Measurements from ENCODE around the gene HNRNPH1. TPM values are rescaled to one million over a fixed set of nuclear protein-coding genes. Genes with fewer than 3 reads are reported as not detected.

HNRNPH1 gene
- total RNA-seq, 1 donor from 2014 or later = 509 TPM

DNA sequence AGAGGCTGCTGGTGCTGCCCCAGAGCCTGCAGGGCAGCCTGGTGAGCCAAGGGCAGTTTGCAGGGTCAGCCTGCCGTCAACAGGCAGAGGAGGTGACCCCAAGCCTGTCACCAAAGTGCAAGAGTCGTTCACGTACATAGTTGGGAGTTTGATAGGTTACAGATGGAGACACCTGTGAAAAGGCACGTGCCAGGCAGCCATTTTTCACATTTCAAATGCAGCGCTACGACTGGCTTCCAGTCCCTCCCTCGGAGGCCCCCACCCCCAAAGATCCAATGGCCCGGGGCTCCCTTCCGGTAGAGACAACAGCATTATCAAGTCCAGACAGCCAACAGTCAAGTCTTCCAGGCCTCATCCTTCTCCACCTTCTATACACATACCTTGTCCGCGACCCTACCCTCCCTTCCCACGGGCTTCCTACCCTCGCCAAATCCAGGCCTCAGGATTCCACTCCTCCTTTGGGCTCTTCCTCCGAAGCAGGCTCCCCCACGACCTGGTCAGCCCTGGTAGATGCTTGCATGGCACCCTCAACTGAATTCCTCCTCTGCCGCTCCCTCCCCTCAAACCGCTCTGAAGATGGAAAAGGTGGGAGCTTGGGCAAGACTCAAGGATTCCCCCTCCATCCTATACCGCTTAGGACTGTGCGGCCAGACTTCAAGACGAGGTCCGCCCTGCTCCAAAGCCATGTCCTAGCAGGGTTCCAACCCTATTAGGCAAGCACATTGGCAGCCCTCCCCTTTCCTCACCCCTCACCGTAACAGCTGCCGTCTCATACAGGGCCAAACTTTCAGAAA, 13.2 kb downstream of the HNRNPH1 start:
- Mint-ChIP-seq H3K4me1 (ENCODE audit: unreplicated experiment) (peaks cover 33% of the 10 kb centered on the region), H3K9me3 (ENCODE audit: unreplicated experiment) (no peaks in the 10 kb centered on the region), H3K27me3 (ENCODE audit: unreplicated experiment) (no peaks in the 10 kb centered on the region), H3K27ac (ENCODE audit: unreplicated experiment) (peak overlapping the region; percentile 31), H3K4me3 (ENCODE audit: unreplicated experiment) (no peak overlapping the region), H3K36me3 (ENCODE audit: unreplicated experiment) (peaks cover 56% of the 10 kb centered on the region)
- no peak for DNase-seq (ENCODE audit: extremely low spot score, unreplicated experiment)
- TF ChIP-seq, protein P1, sequence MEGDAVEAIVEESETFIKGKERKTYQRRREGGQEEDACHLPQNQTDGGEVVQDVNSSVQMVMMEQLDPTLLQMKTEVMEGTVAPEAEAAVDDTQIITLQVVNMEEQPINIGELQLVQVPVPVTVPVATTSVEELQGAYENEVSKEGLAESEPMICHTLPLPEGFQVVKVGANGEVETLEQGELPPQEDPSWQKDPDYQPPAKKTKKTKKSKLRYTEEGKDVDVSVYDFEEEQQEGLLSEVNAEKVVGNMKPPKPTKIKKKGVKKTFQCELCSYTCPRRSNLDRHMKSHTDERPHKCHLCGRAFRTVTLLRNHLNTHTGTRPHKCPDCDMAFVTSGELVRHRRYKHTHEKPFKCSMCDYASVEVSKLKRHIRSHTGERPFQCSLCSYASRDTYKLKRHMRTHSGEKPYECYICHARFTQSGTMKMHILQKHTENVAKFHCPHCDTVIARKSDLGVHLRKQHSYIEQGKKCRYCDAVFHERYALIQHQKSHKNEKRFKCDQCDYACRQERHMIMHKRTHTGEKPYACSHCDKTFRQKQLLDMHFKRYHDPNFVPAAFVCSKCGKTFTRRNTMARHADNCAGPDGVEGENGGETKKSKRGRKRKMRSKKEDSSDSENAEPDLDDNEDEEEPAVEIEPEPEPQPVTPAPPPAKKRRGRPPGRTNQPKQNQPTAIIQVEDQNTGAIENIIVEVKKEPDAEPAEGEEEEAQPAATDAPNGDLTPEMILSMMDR (IDR thresholded peaks at IDR 0.05) = no peak

DNA sequence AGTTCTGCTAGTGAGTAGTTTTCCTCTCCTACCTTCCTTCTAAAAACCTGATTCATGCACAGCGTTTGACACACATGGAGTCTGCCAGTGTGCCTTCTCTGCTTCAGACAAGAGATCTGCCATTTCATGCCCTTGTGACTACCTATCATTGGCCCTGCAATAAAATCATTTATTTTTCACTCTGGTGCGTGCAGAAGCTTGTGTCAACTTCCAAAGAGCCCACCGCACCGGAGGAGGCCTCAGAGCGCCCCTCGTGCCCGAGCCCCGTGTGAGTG, 13.7 kb downstream of the HNRNPH1 start:
- H3K4me3 Mint-ChIP-seq (ENCODE audit: unreplicated experiment) = no peak overlapping the region
- no peaks in the 10 kb centered on the region for H3K9me3 Mint-ChIP-seq (ENCODE audit: unreplicated experiment)
- H3K36me3 Mint-ChIP-seq (ENCODE audit: unreplicated experiment) = peaks cover 53% of the 10 kb centered on the region
- H3K4me1 Mint-ChIP-seq (ENCODE audit: unreplicated experiment) = peaks cover 33% of the 10 kb centered on the region
- no peak for DNase-seq (ENCODE audit: extremely low spot score, unreplicated experiment)
- no peaks in the 10 kb centered on the region for H3K27me3 Mint-ChIP-seq (ENCODE audit: unreplicated experiment)
- peak overlapping the region; percentile 11 for H3K27ac Mint-ChIP-seq (ENCODE audit: unreplicated experiment)
- TF ChIP-seq, protein P1 (IDR thresholded peaks at IDR 0.05) = no peak

DNA sequence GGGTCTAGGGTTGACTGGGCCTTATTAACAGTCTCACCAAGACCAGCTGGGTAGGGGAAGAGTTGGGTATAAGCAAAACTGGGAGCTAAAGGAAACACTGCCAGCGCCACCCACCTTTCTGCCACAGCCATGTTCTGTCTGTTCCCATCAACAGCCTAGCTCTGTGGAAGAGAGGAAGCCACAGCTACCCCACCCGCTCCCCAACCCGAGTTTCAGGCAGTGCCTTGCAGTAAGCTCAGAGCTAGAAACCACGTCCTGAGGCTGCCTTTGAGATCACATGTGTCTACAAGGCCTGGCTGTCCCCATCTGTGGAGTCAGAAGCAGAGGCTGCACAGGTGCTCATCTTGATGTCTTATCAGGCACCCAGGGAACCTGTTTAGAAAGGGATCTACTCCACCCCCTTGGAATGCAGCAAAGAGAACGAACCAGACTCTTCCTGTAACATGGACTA, 15.3 kb downstream of the HNRNPH1 start:
- Mint-ChIP-seq H3K4me1 (ENCODE audit: unreplicated experiment) (peaks cover 24% of the 10 kb centered on the region), H3K9me3 (ENCODE audit: unreplicated experiment) (no peaks in the 10 kb centered on the region), H3K36me3 (ENCODE audit: unreplicated experiment) (peaks cover 38% of the 10 kb centered on the region), H3K27ac (ENCODE audit: unreplicated experiment) (peak overlapping the region; percentile 34), H3K4me3 (ENCODE audit: unreplicated experiment) (no peak overlapping the region), H3K27me3 (ENCODE audit: unreplicated experiment) (no peaks in the 10 kb centered on the region)
- TF ChIP-seq, protein P1 (IDR thresholded peaks at IDR 0.05) = no peak
- DNase-seq (ENCODE audit: extremely low spot score, unreplicated experiment) = no peak

DNA sequence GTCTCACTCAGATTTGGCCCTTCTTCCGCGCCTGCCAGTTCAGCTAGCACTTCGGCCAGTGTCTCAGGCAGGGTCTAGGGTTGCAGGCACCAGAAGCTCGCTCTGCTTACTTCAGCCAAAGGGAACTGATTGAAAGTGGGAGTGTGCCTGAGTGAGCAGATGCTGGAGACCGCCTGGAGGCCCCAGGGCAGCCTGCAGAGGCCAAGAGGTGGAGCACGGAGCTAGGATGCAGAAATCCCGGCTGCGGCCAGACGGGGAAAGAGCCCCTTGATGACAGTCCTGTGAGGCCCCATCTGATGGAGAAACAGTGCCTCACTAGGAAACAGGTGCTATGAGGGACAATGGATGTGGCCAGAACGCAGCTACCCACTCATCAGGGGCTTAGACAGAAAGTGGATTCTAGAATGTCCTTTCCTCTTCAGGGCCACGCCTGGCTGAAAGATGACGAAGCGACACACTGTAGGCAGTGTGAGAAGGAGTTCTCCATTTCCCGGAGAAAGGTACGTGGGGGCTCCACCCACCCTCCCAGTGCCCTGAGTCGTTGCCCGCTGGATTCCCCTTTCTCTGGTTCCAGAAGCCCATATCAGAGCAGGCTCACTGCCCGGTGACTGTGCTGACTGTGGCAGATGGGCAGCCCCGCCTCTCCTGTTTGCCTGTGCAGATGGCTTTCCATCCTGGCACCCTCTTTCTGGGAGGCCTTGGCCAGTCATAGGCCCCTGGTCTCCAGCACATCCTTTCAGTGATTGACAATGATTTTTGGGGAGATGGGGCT, 16.1 kb downstream of the HNRNPH1 start:
- no peak overlapping the region for H3K4me3 Mint-ChIP-seq (ENCODE audit: unreplicated experiment)
- no peaks in the 10 kb centered on the region for H3K9me3 Mint-ChIP-seq (ENCODE audit: unreplicated experiment)
- H3K4me1 Mint-ChIP-seq (ENCODE audit: unreplicated experiment) = peaks cover 18% of the 10 kb centered on the region
- no peaks in the 10 kb centered on the region for H3K27me3 Mint-ChIP-seq (ENCODE audit: unreplicated experiment)
- no peak for DNase-seq (ENCODE audit: extremely low spot score, unreplicated experiment)
- peak overlapping the region; percentile 34 for H3K27ac Mint-ChIP-seq (ENCODE audit: unreplicated experiment)
- TF ChIP-seq, protein P1 (IDR thresholded peaks at IDR 0.05) = no peak
- H3K36me3 Mint-ChIP-seq (ENCODE audit: unreplicated experiment) = peaks cover 34% of the 10 kb centered on the region

DNA sequence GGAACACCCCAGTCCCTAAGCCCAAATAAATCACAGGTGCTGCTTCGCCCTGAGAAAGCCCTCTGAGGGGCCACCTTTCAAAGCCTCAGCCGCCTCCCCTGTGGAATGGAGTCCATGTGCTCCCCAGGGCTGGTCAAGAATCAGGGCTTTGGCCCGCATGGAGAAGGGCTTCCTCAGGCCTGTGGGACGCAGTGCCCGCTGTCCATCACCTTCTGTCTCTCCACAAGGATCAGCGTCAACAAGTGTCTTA, 16.6 kb downstream of the HNRNPH1 start:
- H3K9me3 Mint-ChIP-seq (ENCODE audit: unreplicated experiment) = no peaks in the 10 kb centered on the region
- H3K36me3 Mint-ChIP-seq (ENCODE audit: unreplicated experiment) = peaks cover 33% of the 10 kb centered on the region
- H3K27ac Mint-ChIP-seq (ENCODE audit: unreplicated experiment) = no peak overlapping the region
- DNase-seq (ENCODE audit: extremely low spot score, unreplicated experiment) = no peak
- TF ChIP-seq, protein P1 (IDR thresholded peaks at IDR 0.05) = no peak
- peaks cover 16% of the 10 kb centered on the region for H3K4me1 Mint-ChIP-seq (ENCODE audit: unreplicated experiment)
- H3K27me3 Mint-ChIP-seq (ENCODE audit: unreplicated experiment) = no peaks in the 10 kb centered on the region
- H3K4me3 Mint-ChIP-seq (ENCODE audit: unreplicated experiment) = no peak overlapping the region
